GM12891 (cell line): ENCODE results near the gene DIS3L2.

Experiments
- DNase-seq: peaks from one replicate; pipeline ENCODE4 v3.0.0; 2011; ENCODE audit warnings: low spot score; ENCODE audit not compliant: insufficient read length
- FAIRE-seq: peaks from 2 replicates; lab custom pipeline; 2011; peaks lifted over from hg19 to GRCh38; lab: Jason Lieb, UNC
- PAX5 ChIP-seq: IDR thresholded peaks from 2 replicates; pipeline ENCODE4 v1.6.1; 2011; ENCODE audit warnings: low read length, moderate library complexity, mild to moderate bottlenecking; ENCODE audit not compliant: insufficient read depth, severe bottlenecking
- POLR2A ChIP-seq: IDR thresholded peaks from 2 replicates; pipeline ENCODE4 v1.6.1; 2011; ENCODE audit warnings: low read depth, low read length, control low read depth
- POLR2AphosphoS5 ChIP-seq: IDR thresholded peaks from 2 replicates; pipeline ENCODE4 v1.6.1; 2011; ENCODE audit warnings: low read depth, low read length, control low read depth
- POU2F2 ChIP-seq: IDR thresholded peaks from 2 replicates; pipeline ENCODE4 v1.6.1; 2011; ENCODE audit warnings: low read depth, mild to moderate bottlenecking, control low read depth, low read length, moderate library complexity
- SPI1 ChIP-seq: IDR thresholded peaks from 2 replicates; pipeline ENCODE4 v1.6.1; 2011; ENCODE audit warnings: low read depth, low read length, control low read depth
- TAF1 ChIP-seq: IDR thresholded peaks from 2 replicates; pipeline ENCODE4 v1.6.1; 2011; ENCODE audit warnings: low read depth, low read length, control low read depth

The DIS3L2 gene

DNA sequence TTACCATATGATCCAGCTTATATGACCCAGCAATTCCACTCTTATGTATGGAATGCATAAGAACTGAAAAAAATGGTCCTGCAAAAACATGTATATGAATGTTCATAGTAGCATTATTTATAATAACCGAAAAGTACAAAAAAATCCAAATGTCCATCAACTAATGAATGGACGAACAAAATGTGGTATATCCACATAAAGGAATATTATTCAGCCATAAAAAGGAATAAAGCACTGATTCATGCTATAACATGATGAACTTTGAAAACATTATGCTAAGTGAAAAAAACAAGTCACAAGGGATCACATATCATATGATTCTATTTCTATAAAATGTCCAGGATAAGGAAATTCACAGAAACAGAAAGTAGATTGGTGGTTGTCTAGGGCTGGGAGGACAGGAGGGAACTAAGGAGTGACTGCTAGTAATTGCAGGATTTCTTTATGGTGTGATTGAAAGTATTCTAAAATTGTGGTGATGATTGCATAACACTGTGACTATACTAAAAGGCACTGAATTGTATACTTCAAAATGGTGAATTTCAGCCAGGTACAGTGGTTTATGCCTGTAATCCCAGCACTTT, 10.0 kb upstream of the DIS3L2 start:
- FAIRE-seq, result no peak
- TF ChIP-seq POU2F2, result no peak
- TF ChIP-seq TAF1, result no peak
- TF ChIP-seq SPI1, result no peak
- TF ChIP-seq PAX5, result no peak
- no peak for TF ChIP-seq POLR2A
- TF ChIP-seq POLR2AphosphoS5, result no peak
- no peak for DNase-seq

- FAIRE-seq (no peak), DNase-seq (no peak)
- no peak for TF ChIP-seq POLR2AphosphoS5
- no peak for TF ChIP-seq TAF1
- TF ChIP-seq POLR2A, result no peak
- TF ChIP-seq POU2F2, result no peak
- TF ChIP-seq PAX5, result no peak
- TF ChIP-seq SPI1, result no peak
These were observed 5.6 kb upstream of the DIS3L2 start for GRCh38 chr2:231955758-231956472.

DNA sequence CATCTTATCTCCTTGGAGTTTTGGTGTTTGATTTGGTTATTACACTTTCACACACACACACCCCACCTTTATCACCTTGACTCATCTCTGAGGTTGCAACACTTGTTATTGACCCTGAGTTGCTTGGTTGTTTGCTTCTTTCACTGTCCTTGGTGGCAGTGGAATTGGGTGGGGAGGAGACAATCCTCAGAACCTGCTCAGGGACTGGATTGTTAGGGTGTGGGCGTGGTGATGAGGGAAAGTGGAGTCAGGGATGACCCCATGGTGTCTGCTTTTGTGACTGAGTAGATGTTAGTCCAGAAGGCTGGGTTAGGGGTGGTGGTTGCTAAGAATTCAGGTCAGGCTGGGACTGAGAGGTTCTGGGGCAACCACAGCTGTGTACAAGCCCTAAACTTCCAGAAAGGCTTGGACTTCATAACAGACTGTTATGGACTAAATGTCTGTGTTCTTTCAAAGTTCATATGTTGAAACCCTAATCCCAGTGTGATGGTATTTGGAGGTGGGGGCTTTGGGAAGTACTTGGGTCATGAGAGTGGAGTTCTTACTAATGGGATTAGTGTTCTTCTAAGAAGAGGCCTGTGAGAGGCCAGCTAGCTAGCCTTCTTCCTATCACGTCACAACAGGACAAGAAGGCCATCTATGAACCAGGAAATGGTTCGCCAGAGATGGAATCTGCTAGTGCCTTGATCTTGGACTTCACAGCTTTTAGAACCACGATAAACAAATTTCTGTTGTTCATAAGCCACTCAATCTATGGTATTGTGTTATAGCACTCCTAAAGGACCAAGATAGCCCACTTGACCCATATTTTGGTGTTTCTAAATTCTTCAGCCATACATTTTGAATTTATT, 3.4 kb upstream of the DIS3L2 start:
- FAIRE-seq (no peak), DNase-seq (no peak)
- TF ChIP-seq PAX5, result no peak
- no peak for TF ChIP-seq POU2F2
- TF ChIP-seq SPI1, result no peak
- TF ChIP-seq TAF1, result no peak

DNA sequence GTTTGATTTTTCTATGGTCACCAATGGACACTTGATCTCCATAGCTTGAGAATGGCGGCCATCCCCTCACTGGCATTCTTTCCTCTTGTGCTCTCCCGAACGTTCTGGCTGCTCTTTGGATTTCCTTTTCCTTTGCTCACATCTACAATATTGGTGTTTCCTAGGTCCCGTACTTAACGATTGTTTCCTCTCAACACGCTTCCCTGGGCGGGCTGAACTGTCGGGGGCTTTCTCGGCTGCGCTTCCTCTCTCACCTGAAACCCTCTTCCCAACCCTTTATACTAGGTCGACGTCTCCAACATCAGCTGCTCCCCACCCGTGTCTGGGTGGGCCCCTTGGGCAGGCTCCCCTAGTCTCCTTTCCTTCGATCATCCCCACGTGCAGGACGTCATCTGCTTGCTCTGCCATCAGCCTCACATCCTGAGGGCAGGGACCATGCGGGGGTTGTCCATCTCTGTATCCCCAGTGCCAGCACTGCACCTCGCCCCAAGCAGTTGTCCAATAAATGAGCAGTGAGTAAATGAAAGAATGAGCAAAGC, 634 bp upstream of the DIS3L2 start:
- TF ChIP-seq PAX5, result no peak
- no peak for TF ChIP-seq POU2F2
- TF ChIP-seq POLR2A, result no peak
- TF ChIP-seq TAF1, result no peak
- no peak for TF ChIP-seq POLR2AphosphoS5
- no peak for TF ChIP-seq SPI1
- DNase-seq (peak; percentile 25), FAIRE-seq (no peak)

GRCh38 chr2:231965102-231965501, 3.6 kb downstream of the DIS3L2 start:
- TF ChIP-seq POU2F2 (no peak), SPI1 (no peak), POLR2AphosphoS5 (no peak), TAF1 (no peak), PAX5 (no peak), POLR2A (no peak)
- FAIRE-seq (peak; percentile 58), DNase-seq (no peak)

- no peak for TF ChIP-seq TAF1
- no peak for FAIRE-seq
- no peak for DNase-seq
These were observed 5.4 kb downstream of the DIS3L2 start for GRCh38 chr2:231966886-231967285.

DNA sequence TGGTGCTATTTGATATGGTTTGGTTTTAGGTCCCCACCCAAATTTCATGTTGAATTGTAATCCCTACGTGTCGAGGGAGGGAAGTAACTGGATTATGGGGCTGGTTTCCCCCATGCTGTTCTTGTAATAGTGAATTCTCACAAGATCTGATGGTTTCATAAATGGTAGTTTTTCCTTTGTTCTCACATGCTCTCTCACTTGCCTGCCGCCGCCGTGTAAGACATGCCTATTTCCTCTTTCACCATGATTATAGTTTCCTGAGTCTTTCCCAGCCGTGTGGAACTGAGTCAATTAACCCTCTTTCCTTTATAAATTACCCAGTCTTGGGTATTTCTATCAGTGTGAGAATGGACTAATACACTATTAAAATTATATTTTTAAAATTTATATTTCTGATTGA, 7.3 kb downstream of the DIS3L2 start:
- no peak for FAIRE-seq
- TF ChIP-seq PAX5 (no peak), POLR2AphosphoS5 (no peak), SPI1 (no peak), TAF1 (no peak), POU2F2 (no peak), POLR2A (no peak)

GRCh38 chr2:231970461-231970860, 8.9 kb downstream of the DIS3L2 start:
- no peak for FAIRE-seq
- no peak for DNase-seq
- TF ChIP-seq POLR2A (no peak), POLR2AphosphoS5 (no peak), SPI1 (no peak), TAF1 (no peak), PAX5 (no peak), POU2F2 (no peak)

More for the DNA sequence above, 7.3 kb downstream of the DIS3L2 start:
- DNase-seq, result no peak

DNA sequence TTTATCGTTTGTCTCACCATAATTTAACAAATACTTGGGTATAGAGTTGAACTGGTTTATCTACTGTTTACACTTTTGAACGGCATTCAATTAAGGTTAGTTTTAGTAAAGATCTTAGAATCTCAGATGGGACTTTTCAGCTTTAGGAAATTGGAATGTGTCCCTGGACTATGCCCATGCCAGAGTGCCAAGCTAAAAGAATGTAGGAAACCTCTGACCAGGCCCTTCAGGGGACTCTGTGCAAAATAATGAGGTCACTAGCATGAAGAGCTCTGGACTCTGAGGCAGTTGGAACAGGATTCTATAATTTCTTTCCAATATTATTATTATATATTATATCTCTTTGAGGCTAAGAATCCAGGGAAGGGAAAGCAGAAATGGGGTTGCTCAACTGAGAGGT, 13.5 kb downstream of the DIS3L2 start:
- no peak for FAIRE-seq

More for the DNA sequence above, 13.5 kb downstream of the DIS3L2 start:
- no peak for TF ChIP-seq TAF1
- TF ChIP-seq POU2F2, result no peak
- no peak for TF ChIP-seq POLR2A
- TF ChIP-seq SPI1, result no peak
- no peak for TF ChIP-seq PAX5
- no peak for TF ChIP-seq POLR2AphosphoS5
- no peak for DNase-seq
